Ovary (tissue), 3 donors: ENCODE results near the gene CKAP5.

Source experiments
- CTCF ChIP-seq, 3 donors: fragments of 450-650 bp in 2 of 3; fragments of 200-600 bp in 1 of 3; IDR thresholded peaks; one replicate each; pipeline versions ENCODE4 v1.5.1 to v1.8.0; 2016 to 2022; ENCODE audit warnings: antibody characterized with exemption in 3 of 3, mild to moderate bottlenecking in 1 of 3
- EP300 ChIP-seq: sonication (generic); formaldehyde crosslinking; IDR thresholded peaks from one replicate; pipeline ENCODE4 v1.6.1; 2017; ENCODE audit warnings: antibody characterized with exemption
- POLR2A ChIP-seq: fragments of 450-650 bp; IDR thresholded peaks from one replicate; pipeline ENCODE4 v1.6.1; 2017; ENCODE audit warnings: antibody characterized with exemption, mild to moderate bottlenecking, moderate library complexity
- donor health status: DM: no; HTN: no; CAD: no.

GRCh38 chr11:46747150-46747549 is 98.9 kb downstream of the CKAP5 start:
- TF ChIP-seq CTCF (IDR thresholded peaks at IDR 0.05) (no peak), EP300 (no peak), POLR2A (no peak)
